GM23248 (cell line): Measurements from ENCODE around the gene B4GALT2. TPM values are rescaled to one million over a fixed set of nuclear protein-coding genes. Genes with fewer than 3 reads are reported as not detected.

Experiments
- DNase-seq: peaks from one replicate; pipeline ENCODE4 v3.0.0-alpha.2; 2015
- H2AFZ ChIP-seq: fragments of 200-600 bp; sonication (generic); 2 replicates; pipeline ENCODE4 v1.6.1; 2016; ENCODE audit warnings: antibody characterized with exemption
- H3F3A ChIP-seq: fragments of 200-600 bp; sonication (generic); 2 replicates; pipeline ENCODE4 v1.6.1; 2016; ENCODE audit warnings: mild to moderate bottlenecking, antibody characterized with exemption, mixed run types; ENCODE audit not compliant: insufficient read depth
- H3K27ac ChIP-seq: fragments of 200-600 bp; sonication (generic); 2 replicates; pipeline ENCODE4 v1.5.1; 2016; ENCODE audit warnings: mild to moderate bottlenecking
- H3K27me3 ChIP-seq: fragments of 200-600 bp; sonication (generic); replicated peaks from 2 replicates; pipeline ENCODE4 v1.6.1; 2016; ENCODE audit warnings: mild to moderate bottlenecking; ENCODE audit not compliant: insufficient read depth
- H3K36me3 ChIP-seq: fragments of 200-600 bp; sonication (generic); 2 replicates; pipeline ENCODE4 v1.6.1; 2016; ENCODE audit warnings: low read depth, mild to moderate bottlenecking
- H3K4me1 ChIP-seq: fragments of 200-600 bp; sonication (generic); 2 replicates; pipeline ENCODE4 v1.6.1; 2016; ENCODE audit warnings: mild to moderate bottlenecking; ENCODE audit not compliant: insufficient read depth
- H3K4me2 ChIP-seq: fragments of 200-600 bp; sonication (generic); one replicate; pipeline ENCODE4 v1.6.1; 2016; ENCODE audit warnings: mild to moderate bottlenecking; ENCODE audit not compliant: unreplicated experiment
- H3K4me3 ChIP-seq: fragments of 200-600 bp; sonication (generic); 2 replicates; pipeline ENCODE4 v1.5.1; 2016; ENCODE audit warnings: mild to moderate bottlenecking
- H3K79me2 ChIP-seq: fragments of 200-600 bp; sonication (generic); 2 replicates; pipeline ENCODE4 v1.6.1; 2016; ENCODE audit warnings: mild to moderate bottlenecking; ENCODE audit not compliant: insufficient read depth
- H3K9ac ChIP-seq: fragments of 200-600 bp; sonication (generic); 2 replicates; pipeline ENCODE4 v1.6.1; 2016; ENCODE audit warnings: mild to moderate bottlenecking
- H3K9me2 ChIP-seq: fragments of 200-600 bp; sonication (generic); 2 replicates; pipeline ENCODE4 v1.6.1; 2016; ENCODE audit warnings: mixed run types, mild to moderate bottlenecking, moderate library complexity; ENCODE audit not compliant: insufficient read depth
- H3K9me3 ChIP-seq: fragments of 200-600 bp; sonication (generic); one replicate; pipeline ENCODE4 v1.6.1; 2017; ENCODE audit warnings: low read depth
- H4K20me1 ChIP-seq: fragments of 200-600 bp; sonication (generic); 2 replicates; pipeline ENCODE4 v1.6.0; 2016; ENCODE audit not compliant: insufficient read depth
- EZH2 ChIP-seq: fragments of 200-600 bp; sonication (generic); IDR thresholded peaks from 2 replicates; pipeline ENCODE4 v1.6.1; 2018; ENCODE audit warnings: antibody characterized with exemption, mild to moderate bottlenecking; ENCODE audit not compliant: insufficient read depth, poor library complexity, severe bottlenecking
- EZH2phosphoT487 ChIP-seq: fragments of 200-600 bp; sonication (generic); IDR thresholded peaks from 2 replicates; pipeline ENCODE4 v1.6.1; 2018; ENCODE audit warnings: antibody characterized with exemption, moderate library complexity, mild to moderate bottlenecking, low read depth; ENCODE audit not compliant: insufficient read depth
- WGBS, 2 experiments: methylation state at CpG; one replicate each; pipeline ENCODE4 v1.1.6; 2015 to 2017; ENCODE audit warnings: low lambda C conversion rate in 2 of 2, low coverage in 1 of 2; ENCODE audit errors: missing lambda C conversion rate in 2 of 2; 5-methylcytosine and 5-hydroxymethylcytosine counted together
- in situ Hi-C: fragments of 300-500 bp; cut with MboI; formaldehyde crosslinking; loops from 2 replicates; pipeline ENCODE4 v1.15.0; 2020
- polyA plus RNA-seq: library from polyadenylated mRNA; unstranded; fragments of >200 nt; fragmentation: Nextera tagmentation; extraction: Ambion mirVana; gene quantifications from 2 replicates; pipeline ENCODE4 v1.2.1, GENCODE V29; 2016
- total RNA-seq: library from RNA; depleted of rRNA; stranded (reverse); fragments of >200 nt; shearing (Covaris generic); gene quantifications from 2 replicates; pipeline ENCODE4 v1.2.3, GENCODE V29; 2014

Gene B4GALT2
- total and polyA plus RNA-seq, 2 experiments from 2014 or later = 27.3 to 221 TPM

DNA sequence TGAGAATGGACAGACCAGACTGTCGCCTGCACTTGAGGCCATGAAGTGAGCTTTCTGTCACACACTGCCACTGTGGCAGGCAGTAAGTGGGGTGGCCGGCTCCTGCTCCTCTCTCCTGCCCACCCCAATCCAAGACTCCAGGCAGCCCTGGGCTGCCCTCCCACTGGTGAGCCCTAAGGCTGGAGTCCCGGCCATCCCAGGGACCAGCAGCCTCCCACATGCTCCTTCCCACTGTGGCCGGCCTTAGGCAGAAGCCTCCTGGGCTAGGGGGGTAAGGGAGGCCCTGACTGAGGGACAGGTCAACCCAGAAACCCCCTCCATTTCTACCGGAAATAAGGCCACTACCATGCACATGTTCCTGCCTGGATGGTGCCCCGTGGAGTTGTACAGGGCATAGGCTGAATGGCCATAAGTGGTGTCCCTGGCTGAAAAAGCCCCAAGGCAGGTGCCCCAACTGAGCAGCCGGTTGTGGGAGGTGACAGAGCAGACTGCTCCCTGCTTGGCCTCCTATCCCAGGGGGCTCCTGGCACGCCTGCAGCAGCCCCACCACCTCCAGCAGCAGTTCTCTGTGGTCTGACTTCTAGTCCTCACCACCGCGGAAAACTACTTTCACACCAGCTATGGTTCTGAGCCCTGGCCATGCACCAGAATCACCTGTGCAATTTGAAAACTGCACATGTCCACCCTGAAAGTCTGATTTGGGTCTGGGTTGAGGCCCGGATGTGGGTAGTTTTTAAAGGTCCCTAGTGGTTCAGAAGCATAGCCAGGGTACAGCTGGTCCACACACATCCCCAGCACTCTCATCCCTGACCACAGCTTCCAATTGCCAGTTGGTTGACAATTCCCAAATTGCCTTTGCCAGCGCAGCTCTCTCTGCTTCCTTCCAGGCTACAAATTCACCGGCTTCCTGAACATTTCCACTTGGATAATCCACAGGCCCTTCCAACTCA, 47.0 kb upstream of the B4GALT2 start:
- DNase-seq = no peak
- H3K79me2 ChIP-seq = no peaks in the 10 kb centered on the region
- no peak for TF ChIP-seq EZH2
- no peak for TF ChIP-seq EZH2phosphoT487
- no peak overlapping the region for H3K4me3 ChIP-seq
- WGBS, 2 experiments = 86 to 90% methylated on average over 13 of the region's 13 CpGs
- H3K4me2 ChIP-seq = no peak overlapping the region
- in situ Hi-C loops = loop anchor here (5.0 to 25.0 kb wide), 3 partner anchors 170 to 695 kb away; partner anchors contain the start of gene PTPRF
- peaks cover 23% of the 10 kb centered on the region for H3K4me1 ChIP-seq
- peaks cover 6% of the 10 kb centered on the region; the same call in 1 of the 2 replicates for H3F3A ChIP-seq
- H3K9me3 ChIP-seq = no peaks in the 10 kb centered on the region
- no peaks in the 10 kb centered on the region for H4K20me1 ChIP-seq
- H2AFZ ChIP-seq = no peak overlapping the region
- no peak overlapping the region for H3K9ac ChIP-seq
- no peaks in the 10 kb centered on the region for H3K36me3 ChIP-seq
- no peaks in the 10 kb centered on the region for H3K9me2 ChIP-seq
- no peak overlapping the region for H3K27ac ChIP-seq
- no peaks in the 10 kb centered on the region for H3K27me3 ChIP-seq

DNA sequence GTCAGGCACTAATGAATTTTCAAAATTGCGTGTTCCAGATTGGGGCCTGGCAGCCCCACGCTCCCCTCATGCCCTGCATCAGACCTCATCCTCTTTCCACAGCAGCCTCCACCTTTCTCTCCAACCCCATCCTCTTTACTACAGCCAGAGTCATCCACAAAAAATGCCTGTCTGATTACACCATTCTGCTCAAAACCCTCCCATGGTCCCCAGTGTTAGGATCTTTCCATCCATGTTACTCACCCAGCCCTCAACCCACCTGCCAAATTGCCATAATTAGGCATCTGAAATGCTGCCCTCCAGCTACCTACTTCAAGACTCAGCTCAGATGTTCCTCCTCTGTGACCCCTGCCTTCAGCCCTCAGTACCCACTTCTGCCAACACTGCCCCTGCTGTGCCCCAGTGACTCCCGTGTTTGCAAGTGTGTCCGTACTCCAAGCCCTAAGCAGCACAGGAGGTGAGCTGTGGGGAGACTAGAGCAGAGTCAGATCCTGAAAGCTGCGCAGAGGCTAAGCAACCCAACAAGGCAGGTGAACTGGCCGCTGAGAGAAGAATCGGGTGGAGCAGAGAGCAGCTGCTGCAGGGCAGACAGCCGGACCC, 46.1 kb upstream of the B4GALT2 start:
- peak; percentile 82 for DNase-seq
- TF ChIP-seq EZH2 = no peak
- TF ChIP-seq EZH2phosphoT487 = no peak
- no peaks in the 10 kb centered on the region for H3K27me3 ChIP-seq
- peaks cover 23% of the 10 kb centered on the region for H3K4me1 ChIP-seq
- in situ Hi-C loops = loop anchor here (5.0 to 25.0 kb wide), 3 partner anchors 171 to 696 kb away; partner anchors contain the start of gene PTPRF
- H3K27ac ChIP-seq = no peak overlapping the region
- peak overlapping the region; percentile 73 for H2AFZ ChIP-seq
- H4K20me1 ChIP-seq = no peaks in the 10 kb centered on the region
- H3K9ac ChIP-seq = peak overlapping the region; percentile 36; the same call in 1 of the 2 replicates
- 24 to 30% methylated on average over 8 of the region's 8 CpGs for WGBS, 2 experiments
- H3K9me3 ChIP-seq = no peaks in the 10 kb centered on the region
- H3F3A ChIP-seq = peaks cover 6% of the 10 kb centered on the region; the same call in 1 of the 2 replicates
- no peaks in the 10 kb centered on the region for H3K36me3 ChIP-seq
- peak overlapping the region; percentile 66 for H3K4me3 ChIP-seq
- no peaks in the 10 kb centered on the region for H3K9me2 ChIP-seq
- peak overlapping the region; percentile 71 for H3K4me2 ChIP-seq
- H3K79me2 ChIP-seq = no peaks in the 10 kb centered on the region

DNA sequence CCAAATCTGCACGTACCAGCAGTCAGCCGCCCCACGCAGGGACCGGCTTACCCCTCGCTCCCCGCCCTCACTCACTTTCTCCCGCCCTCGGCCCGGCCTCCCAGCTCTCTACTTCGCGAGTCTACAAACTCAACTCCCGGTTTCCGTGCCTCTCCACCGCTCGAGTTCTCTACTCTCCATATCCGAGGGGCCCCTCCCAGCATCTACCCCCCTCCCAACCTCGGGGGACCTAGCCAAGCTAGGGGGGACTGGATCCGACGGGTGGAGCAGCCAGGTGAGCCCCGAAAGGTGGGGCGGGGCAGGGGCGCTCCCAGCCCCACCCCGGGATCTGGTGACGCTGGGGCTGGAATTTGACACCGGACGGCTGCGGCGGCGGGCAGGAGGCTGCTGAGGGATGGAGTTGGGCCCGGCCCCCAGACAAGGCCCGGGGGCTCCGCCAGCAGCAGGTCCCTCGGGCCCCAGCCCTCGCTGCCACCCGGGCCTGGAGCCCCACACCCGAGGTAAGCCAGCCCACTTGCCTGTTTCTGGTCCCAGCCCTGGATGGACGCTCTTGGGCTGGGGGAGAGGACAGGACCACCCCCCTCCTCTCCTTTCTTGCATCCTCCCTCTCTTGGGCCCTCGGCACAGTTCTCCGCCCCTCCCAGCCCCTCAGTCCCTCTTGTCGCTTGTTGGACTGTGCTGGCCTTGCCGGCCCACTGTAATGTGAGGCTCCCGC, 45.5 kb upstream of the B4GALT2 start, which contains the start of gene ARTN:
Gene ARTN (plus strand): TSS at position 416 of the 715 bp plus-strand sequence. CDS start 1,856 bp downstream, outside the sequence.
- Histone ChIP-seq H3K36me3 (no peaks in the 10 kb centered on the region), H3F3A (peaks cover 6% of the 10 kb centered on the region; the same call in 1 of the 2 replicates), H3K9me2 (no peaks in the 10 kb centered on the region), H3K27ac (no peak within 1 kb of the TSS), H3K9ac (peak within 1 kb of the TSS; percentile 36), H3K4me2 (peak within 1 kb of the TSS; percentile 71), H3K9me3 (no peaks in the 10 kb centered on the region), H3K4me1 (peaks cover 23% of the 10 kb centered on the region), H3K27me3 (no peaks in the 10 kb centered on the region), H3K4me3 (peak within 1 kb of the TSS; percentile 66), H4K20me1 (no peaks in the 10 kb centered on the region), H3K79me2 (no peaks in the 10 kb centered on the region), H2AFZ (peak within 1 kb of the TSS; percentile 73)
- DNase-seq = peak; percentile 66
- in situ Hi-C loops = loop anchor here (5.0 to 25.0 kb wide), 3 partner anchors 171 to 696 kb away; partner anchors contain the start of gene PTPRF
- 3 to 5% methylated on average over 30 to 32 of the region's 42 CpGs for WGBS, 2 experiments
- TF ChIP-seq EZH2phosphoT487 = no peak
- TF ChIP-seq EZH2 = no peak
